HCT116 (cell line): Measurements from ENCODE around the gene DPYSL4. TPM values are rescaled to one million over a fixed set of nuclear protein-coding genes. Genes with fewer than 3 reads are reported as not detected.

Source experiments
- ATAC-seq: fragments of 200-7000 bp; cut with Tn5 transposase; 2 replicates; pipeline ENCODE4 v1.9.1; 2020; ENCODE audit warnings: mild to moderate bottlenecking, moderate library complexity
- BruUV-seq: library from RNA; stranded (reverse); fragments of 400-500 nt; replicated peaks from 2 replicates; lab custom pipeline; 2021; lab: Mats Ljungman, UMichigan
- CTCF ChIA-PET: fragments of 300-600 bp; sonication (Branson Sonifier 250); formaldehyde crosslinking; loops from one replicate; lab custom pipeline; 2021; ENCODE audit warnings: antibody characterized with exemption; lab: Charles Lee
- POLR2A ChIA-PET: fragments of 300-600, 350-600 bp; sonication (Branson Sonifier 250); formaldehyde crosslinking; loops from one replicate; lab custom pipeline; 2021; ENCODE audit warnings: antibody characterized with exemption; lab: Charles Lee
- RAD21 ChIA-PET, 2 experiments: fragments of 300-600 bp; sonication (Branson Sonifier 250); formaldehyde crosslinking; loops; one replicate each; lab custom pipeline; 2023; ENCODE audit warnings: low total read pairs in 2 of 2; ENCODE audit not compliant: uncharacterized antibody in 2 of 2, unreplicated experiment in 2 of 2, low non-redundant PET in 1 of 2; lab: Charles Lee
- DNase-seq: peaks from one replicate; pipeline ENCODE4 v3.0.0-alpha.2; 2010; ENCODE audit warnings: low read depth, low spot score
- H2AFZ ChIP-seq: fragments of 200-600 bp; shearing (Covaris generic), sonication (generic); 2 replicates; pipeline ENCODE4 v1.6.1; 2017; ENCODE audit warnings: low read depth, mixed run types, mixed read lengths, antibody characterized with exemption, low read length; ENCODE audit not compliant: poor library complexity, severe bottlenecking
- H3K27ac ChIP-seq: 2 replicates; pipeline ENCODE4 v1.5.1; 2012; ENCODE audit warnings: low read depth, low read length
- H3K27me3 ChIP-seq: fragments of 200-600 bp; sonication (generic); 2 replicates; pipeline ENCODE4 v1.6.1; 2016; ENCODE audit warnings: mixed run types, low read length, mixed read lengths; ENCODE audit not compliant: insufficient read depth
- H3K36me3 ChIP-seq, 2 experiments: fragments of 200-500 bp in 1 of 2; fragments of 200-600 bp in 1 of 2; sonication (Bioruptor generic) in 1 of 2; sonication (generic) in 1 of 2; 2 replicates each; pipeline versions ENCODE4 v1.5.1 to v1.6.1; 2014 to 2016; ENCODE audit warnings: low read length in 2 of 2, inconsistent platforms in 1 of 2, mixed read lengths in 1 of 2, mixed run types in 1 of 2; ENCODE audit not compliant: insufficient read depth in 2 of 2, control insufficient read depth in 1 of 2
- H3K4me1 ChIP-seq, 2 experiments: fragments of 200-600 bp in 1 of 2; sonication (generic) in 1 of 2; 2 replicates each; pipeline versions ENCODE4 v1.5.1 to v1.6.1; 2012 to 2017; ENCODE audit warnings: low read length in 2 of 2, inconsistent platforms in 1 of 2, mild to moderate bottlenecking in 1 of 2, mixed read lengths in 1 of 2, mixed run types in 1 of 2, moderate library complexity in 1 of 2; ENCODE audit not compliant: insufficient read depth in 2 of 2, control insufficient read depth in 1 of 2
- H3K4me2 ChIP-seq: fragments of 200-600 bp; sonication (generic); 2 replicates; pipeline ENCODE4 v1.6.1; 2017; ENCODE audit warnings: mixed run types, low read length, mixed read lengths
- H3K4me3 ChIP-seq, 2 experiments: fragments of 200-600 bp in 1 of 2; sonication (generic) in 1 of 2; replicated peaks in 1 of 2; 2 replicates each; pipeline ENCODE4 v1.5.1; 2011 to 2016; ENCODE audit warnings: low read length in 2 of 2, control low read depth in 1 of 2, low read depth in 1 of 2, mild to moderate bottlenecking in 1 of 2, mixed read lengths in 1 of 2, mixed run types in 1 of 2
- H3K79me2 ChIP-seq: fragments of 200-600 bp; sonication (generic); 2 replicates; pipeline ENCODE4 v1.6.1; 2017; ENCODE audit warnings: mild to moderate bottlenecking, mixed run types, low read length, moderate library complexity, mixed read lengths; ENCODE audit not compliant: insufficient read depth
- H3K9ac ChIP-seq: fragments of 200-600 bp; sonication (generic); 2 replicates; pipeline ENCODE4 v1.6.1; 2016; ENCODE audit warnings: low read length, mixed read lengths
- H3K9me2 ChIP-seq: fragments of 200-600 bp; sonication (generic), shearing (Covaris generic); 2 replicates; pipeline ENCODE4 v1.6.1; 2017; ENCODE audit warnings: mixed run types, mild to moderate bottlenecking, moderate library complexity; ENCODE audit not compliant: insufficient read depth
- H3K9me3 ChIP-seq, 2 experiments: fragments of 200-500 bp in 1 of 2; fragments of 200-600 bp in 1 of 2; sonication (Bioruptor generic) in 1 of 2; sonication (generic) in 1 of 2; 2 replicates each; pipeline ENCODE4 v1.6.1; 2014 to 2017; ENCODE audit warnings: low read length in 2 of 2, mixed read lengths in 2 of 2, inconsistent platforms in 1 of 2, low read depth in 1 of 2, mild to moderate bottlenecking in 1 of 2, mixed run types in 1 of 2, moderate library complexity in 1 of 2; ENCODE audit not compliant: control insufficient read depth in 1 of 2, insufficient read depth in 1 of 2
- H4K20me1 ChIP-seq: fragments of 200-600 bp; sonication (generic), shearing (Covaris generic); 2 replicates; pipeline ENCODE4 v1.6.1; 2017; ENCODE audit warnings: mixed run types, mild to moderate bottlenecking, moderate library complexity; ENCODE audit not compliant: insufficient read depth
- ELF1 ChIP-seq: IDR thresholded peaks from 2 replicates; pipeline ENCODE4 v1.6.1; 2012; ENCODE audit warnings: low read depth, borderline replicate concordance
- EZH2 ChIP-seq: fragments of 200-600 bp; sonication (generic); IDR thresholded peaks from 2 replicates; pipeline ENCODE4 v1.6.1; 2017; ENCODE audit warnings: antibody characterized with exemption, mixed run types
- intact Hi-C: fragments of 100-400 bp; cut with micrococcal nuclease; formaldehyde crosslinking; loops from 2 replicates; pipeline ENCODE4 v1.10.0; 2022
- total RNA-seq: library from RNA; stranded (reverse); gene quantifications from one replicate; pipeline ENCODE4 v1.2.1, GENCODE V29; 2021; ENCODE audit not compliant: unreplicated experiment
- TF ChIP-seq, protein P1 (sequence below), 3 experiments: fragments of 200-600 bp in 1 of 3; sonication (generic) in 1 of 3; IDR thresholded peaks in 2 of 3; conservative IDR thresholded peaks in 1 of 3; 2 replicates each; pipeline ENCODE4 v1.5.1; 2012 to 2017; ENCODE audit warnings: low read depth in 2 of 3, low read length in 2 of 3, antibody characterized with exemption in 1 of 3, borderline replicate concordance in 1 of 3, control low read depth in 1 of 3, mild to moderate bottlenecking in 1 of 3, mixed read lengths in 1 of 3, mixed run types in 1 of 3, moderate library complexity in 1 of 3; ENCODE audit not compliant: insufficient read depth in 1 of 3
- TF ChIP-seq, protein P2 (sequence below): IDR thresholded peaks from 2 replicates; pipeline ENCODE4 v1.6.1; 2012; ENCODE audit warnings: low read depth

DPYSL4 gene
- total RNA-seq, 1 experiment from 2014 or later = 5.4 TPM

DNA sequence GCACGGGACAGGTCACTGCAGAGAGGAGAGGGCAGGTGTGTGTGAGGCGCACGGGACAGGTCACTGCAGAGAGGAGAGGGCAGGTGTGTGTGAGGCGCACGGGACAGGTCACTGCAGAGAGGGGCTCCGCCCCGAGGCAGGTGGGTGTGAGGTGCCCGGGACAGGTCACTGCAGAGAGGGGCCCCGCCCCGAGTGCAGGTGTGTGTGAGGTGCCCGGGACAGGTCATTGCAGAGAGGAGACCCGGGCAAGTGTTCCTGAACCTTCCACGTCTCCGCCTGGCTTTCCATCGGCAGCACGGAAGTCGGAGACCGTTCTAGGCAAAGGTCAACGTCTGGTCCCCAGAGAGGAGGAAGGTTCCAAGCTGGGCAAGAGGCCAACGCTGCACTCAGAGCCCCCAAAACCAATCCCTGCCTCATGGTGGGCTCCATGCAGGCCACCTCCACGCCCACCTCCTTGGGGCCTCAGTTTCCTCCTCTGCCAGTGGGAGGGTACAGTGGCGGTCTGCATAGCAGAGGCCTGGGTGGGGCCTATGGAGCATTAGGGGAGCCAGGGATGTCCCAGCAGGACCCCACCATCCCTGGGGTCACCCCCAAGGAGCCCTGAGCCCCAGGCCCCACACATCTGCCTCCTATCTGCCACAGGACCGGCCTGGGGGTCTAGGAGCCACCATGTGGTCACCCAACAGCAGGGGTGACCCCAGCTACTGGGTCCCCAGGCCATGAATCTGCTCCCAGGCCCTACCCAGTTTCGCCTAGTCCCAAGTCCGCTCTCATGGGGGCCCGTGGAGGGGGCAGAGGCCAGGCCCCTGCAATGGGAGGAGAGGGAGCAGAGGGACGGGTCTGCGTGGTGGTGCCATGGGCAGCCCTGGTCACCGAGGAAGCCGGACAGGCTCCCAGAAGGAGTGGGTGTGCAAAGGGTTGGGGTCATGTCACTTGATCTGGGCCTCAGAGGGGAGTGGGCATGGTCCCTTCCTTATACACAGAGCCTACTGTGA lies 64.0 kb downstream of the DPYSL4 start:
- no peak for ATAC-seq
- CTCF ChIA-PET = no interaction called here
- intact Hi-C loops = no loop called here
- BruUV-seq = no TSS peak
- Histone ChIP-seq H3K4me3 (no peak overlapping the region), H3K4me1 (peaks cover 0 to 8% of the 10 kb centered on the region in 2 experiments; a peak in 1 of 4 replicates), H3K9me3 (no peaks in the 10 kb centered on the region), H3K9ac (no peak overlapping the region), H3K27me3 (no peaks in the 10 kb centered on the region), H4K20me1 (no peaks in the 10 kb centered on the region), H3K4me2 (no peak overlapping the region), H3K79me2 (no peaks in the 10 kb centered on the region), H3K27ac (no peak overlapping the region), H3K36me3 (no peaks in the 10 kb centered on the region), H2AFZ (no peak overlapping the region), H3K9me2 (no peaks in the 10 kb centered on the region)
- TF ChIP-seq ELF1 (no peak), EZH2 (no peak)
- TF ChIP-seq, protein P1, sequence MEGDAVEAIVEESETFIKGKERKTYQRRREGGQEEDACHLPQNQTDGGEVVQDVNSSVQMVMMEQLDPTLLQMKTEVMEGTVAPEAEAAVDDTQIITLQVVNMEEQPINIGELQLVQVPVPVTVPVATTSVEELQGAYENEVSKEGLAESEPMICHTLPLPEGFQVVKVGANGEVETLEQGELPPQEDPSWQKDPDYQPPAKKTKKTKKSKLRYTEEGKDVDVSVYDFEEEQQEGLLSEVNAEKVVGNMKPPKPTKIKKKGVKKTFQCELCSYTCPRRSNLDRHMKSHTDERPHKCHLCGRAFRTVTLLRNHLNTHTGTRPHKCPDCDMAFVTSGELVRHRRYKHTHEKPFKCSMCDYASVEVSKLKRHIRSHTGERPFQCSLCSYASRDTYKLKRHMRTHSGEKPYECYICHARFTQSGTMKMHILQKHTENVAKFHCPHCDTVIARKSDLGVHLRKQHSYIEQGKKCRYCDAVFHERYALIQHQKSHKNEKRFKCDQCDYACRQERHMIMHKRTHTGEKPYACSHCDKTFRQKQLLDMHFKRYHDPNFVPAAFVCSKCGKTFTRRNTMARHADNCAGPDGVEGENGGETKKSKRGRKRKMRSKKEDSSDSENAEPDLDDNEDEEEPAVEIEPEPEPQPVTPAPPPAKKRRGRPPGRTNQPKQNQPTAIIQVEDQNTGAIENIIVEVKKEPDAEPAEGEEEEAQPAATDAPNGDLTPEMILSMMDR (IDR thresholded peaks at IDR 0.05 in 2 of 3, conservative IDR thresholded peaks at IDR 0.05 in 1 of 3; ENCODE audit: borderline replicate concordance in 1 of 3, insufficient read depth in 1 of 3, low read depth in 2 of 3, low read length in 2 of 3) = no peak
- TF ChIP-seq, protein P2, sequence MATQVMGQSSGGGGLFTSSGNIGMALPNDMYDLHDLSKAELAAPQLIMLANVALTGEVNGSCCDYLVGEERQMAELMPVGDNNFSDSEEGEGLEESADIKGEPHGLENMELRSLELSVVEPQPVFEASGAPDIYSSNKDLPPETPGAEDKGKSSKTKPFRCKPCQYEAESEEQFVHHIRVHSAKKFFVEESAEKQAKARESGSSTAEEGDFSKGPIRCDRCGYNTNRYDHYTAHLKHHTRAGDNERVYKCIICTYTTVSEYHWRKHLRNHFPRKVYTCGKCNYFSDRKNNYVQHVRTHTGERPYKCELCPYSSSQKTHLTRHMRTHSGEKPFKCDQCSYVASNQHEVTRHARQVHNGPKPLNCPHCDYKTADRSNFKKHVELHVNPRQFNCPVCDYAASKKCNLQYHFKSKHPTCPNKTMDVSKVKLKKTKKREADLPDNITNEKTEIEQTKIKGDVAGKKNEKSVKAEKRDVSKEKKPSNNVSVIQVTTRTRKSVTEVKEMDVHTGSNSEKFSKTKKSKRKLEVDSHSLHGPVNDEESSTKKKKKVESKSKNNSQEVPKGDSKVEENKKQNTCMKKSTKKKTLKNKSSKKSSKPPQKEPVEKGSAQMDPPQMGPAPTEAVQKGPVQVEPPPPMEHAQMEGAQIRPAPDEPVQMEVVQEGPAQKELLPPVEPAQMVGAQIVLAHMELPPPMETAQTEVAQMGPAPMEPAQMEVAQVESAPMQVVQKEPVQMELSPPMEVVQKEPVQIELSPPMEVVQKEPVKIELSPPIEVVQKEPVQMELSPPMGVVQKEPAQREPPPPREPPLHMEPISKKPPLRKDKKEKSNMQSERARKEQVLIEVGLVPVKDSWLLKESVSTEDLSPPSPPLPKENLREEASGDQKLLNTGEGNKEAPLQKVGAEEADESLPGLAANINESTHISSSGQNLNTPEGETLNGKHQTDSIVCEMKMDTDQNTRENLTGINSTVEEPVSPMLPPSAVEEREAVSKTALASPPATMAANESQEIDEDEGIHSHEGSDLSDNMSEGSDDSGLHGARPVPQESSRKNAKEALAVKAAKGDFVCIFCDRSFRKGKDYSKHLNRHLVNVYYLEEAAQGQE = no peak
- no peak for DNase-seq
- POLR2A ChIA-PET = no interaction called here
- RAD21 ChIA-PET = no interaction called here
